Skeletal muscle satellite cell (primary cell): Measurements from ENCODE around the gene CAMTA1.
"Not testable (repeated sequence)": the region's sequence is repeated elsewhere in the genome, so short reads cannot be mapped to it uniquely, and the experiment has no call there.

Experiments
- H3K27me3 ChIP-seq: 2 replicates; pipeline ENCODE4 v1.7.0; 2013; ENCODE audit warnings: low read length; ENCODE audit not compliant: control insufficient read depth, insufficient read depth
- H3K36me3 ChIP-seq: 2 replicates; pipeline ENCODE4 v1.7.0; 2013; ENCODE audit warnings: mild to moderate bottlenecking, control low read depth, low read length; ENCODE audit not compliant: insufficient read depth
- H3K4me1 ChIP-seq: 2 replicates; pipeline ENCODE4 v1.7.0; 2013; ENCODE audit warnings: low read length; ENCODE audit not compliant: control insufficient read depth, insufficient read depth
- H3K4me2 ChIP-seq: 2 replicates; pipeline ENCODE4 v1.7.0; 2013; ENCODE audit warnings: mild to moderate bottlenecking, low read length
- H3K4me3 ChIP-seq: 2 replicates; pipeline ENCODE4 v1.7.0; 2013; ENCODE audit warnings: low read length
- H3K9ac ChIP-seq: 2 replicates; pipeline ENCODE4 v1.7.0; 2013; ENCODE audit warnings: mild to moderate bottlenecking, low read depth, low read length, moderate library complexity
- H3K9me3 ChIP-seq: replicated peaks from 2 replicates; pipeline ENCODE4 v1.7.0; 2013; ENCODE audit warnings: mild to moderate bottlenecking, control low read depth, low read length

CAMTA1 gene

DNA sequence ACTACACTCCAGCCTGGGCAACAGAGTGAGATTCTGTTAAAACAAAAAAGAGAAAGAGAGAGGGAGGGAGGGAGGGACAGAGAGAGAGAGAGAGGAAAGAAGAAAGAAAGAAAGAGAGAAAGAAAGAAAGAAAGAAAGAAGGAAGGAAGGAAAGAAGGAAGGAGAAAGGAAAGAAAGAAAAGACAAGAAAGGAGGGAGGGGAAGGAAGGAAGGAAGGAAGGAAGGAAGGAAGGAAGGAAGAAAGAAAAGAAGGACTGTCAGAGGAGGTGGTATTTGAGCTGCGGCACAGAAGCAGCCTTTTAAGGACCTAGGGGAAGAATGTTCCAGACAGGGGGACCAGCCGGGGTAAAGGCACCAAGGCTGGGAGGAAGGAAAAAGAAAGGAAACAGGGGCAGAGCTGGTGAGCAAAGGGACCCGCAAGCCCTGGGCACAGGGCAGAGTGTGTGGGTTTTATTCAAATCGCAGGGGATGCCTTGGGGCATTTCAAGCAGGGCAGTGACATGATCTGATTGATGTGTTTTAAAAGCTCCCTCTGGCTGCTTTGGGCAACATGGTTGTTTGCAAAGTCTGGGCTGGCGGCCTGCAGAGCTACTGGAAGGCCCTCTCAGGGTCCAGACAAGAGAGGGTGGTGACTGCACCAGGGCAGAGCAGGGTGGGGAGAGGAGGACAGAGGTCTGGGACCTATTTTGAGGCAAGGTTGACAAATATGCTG is 808.9 kb downstream of the CAMTA1 start:
- Histone ChIP-seq H3K9ac (no peak overlapping the region), H3K4me3 (no peak overlapping the region), H3K27me3 (peaks cover 20% of the 10 kb centered on the region), H3K4me2 (no peak overlapping the region), H3K4me1 (no peaks in the 10 kb centered on the region), H3K9me3 (no peaks in the 10 kb centered on the region), H3K36me3 (no peaks in the 10 kb centered on the region)

- H3K4me1 ChIP-seq = no peaks in the 10 kb centered on the region
- no peak overlapping the region for H3K4me2 ChIP-seq
- no peak overlapping the region for H3K9ac ChIP-seq
- H3K36me3 ChIP-seq = no peaks in the 10 kb centered on the region
- peaks cover 20% of the 10 kb centered on the region for H3K27me3 ChIP-seq
- H3K9me3 ChIP-seq = no peaks in the 10 kb centered on the region
- H3K4me3 ChIP-seq = no peak overlapping the region
These were observed 809.6 kb downstream of the CAMTA1 start for GRCh38 chr1:7594714-7595295.

DNA sequence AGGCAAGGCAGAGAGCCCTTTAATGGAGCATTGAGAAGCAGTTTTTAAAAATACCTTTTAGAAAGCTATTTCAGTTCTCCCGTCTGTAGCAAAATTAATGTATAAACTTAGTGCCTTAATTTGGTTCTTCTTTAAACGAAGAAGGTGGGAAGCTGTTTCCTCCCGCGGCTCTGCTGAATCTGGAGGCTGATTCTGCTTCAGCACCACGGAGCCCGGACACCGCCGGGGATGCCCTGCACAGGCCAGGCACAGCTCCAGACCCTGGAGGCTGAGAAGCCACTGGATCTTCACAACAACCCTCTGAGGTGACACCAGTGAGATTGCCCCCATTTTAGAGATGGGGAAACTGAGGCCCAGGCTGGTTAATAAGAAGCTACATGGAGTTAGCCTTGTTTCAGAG is 810.1 kb downstream of the CAMTA1 start:
- Histone ChIP-seq H3K4me1 (no peaks in the 10 kb centered on the region), H3K4me3 (no peak overlapping the region), H3K4me2 (no peak overlapping the region), H3K9ac (no peak overlapping the region), H3K9me3 (no peaks in the 10 kb centered on the region), H3K27me3 (peaks cover 20% of the 10 kb centered on the region), H3K36me3 (no peaks in the 10 kb centered on the region)

DNA sequence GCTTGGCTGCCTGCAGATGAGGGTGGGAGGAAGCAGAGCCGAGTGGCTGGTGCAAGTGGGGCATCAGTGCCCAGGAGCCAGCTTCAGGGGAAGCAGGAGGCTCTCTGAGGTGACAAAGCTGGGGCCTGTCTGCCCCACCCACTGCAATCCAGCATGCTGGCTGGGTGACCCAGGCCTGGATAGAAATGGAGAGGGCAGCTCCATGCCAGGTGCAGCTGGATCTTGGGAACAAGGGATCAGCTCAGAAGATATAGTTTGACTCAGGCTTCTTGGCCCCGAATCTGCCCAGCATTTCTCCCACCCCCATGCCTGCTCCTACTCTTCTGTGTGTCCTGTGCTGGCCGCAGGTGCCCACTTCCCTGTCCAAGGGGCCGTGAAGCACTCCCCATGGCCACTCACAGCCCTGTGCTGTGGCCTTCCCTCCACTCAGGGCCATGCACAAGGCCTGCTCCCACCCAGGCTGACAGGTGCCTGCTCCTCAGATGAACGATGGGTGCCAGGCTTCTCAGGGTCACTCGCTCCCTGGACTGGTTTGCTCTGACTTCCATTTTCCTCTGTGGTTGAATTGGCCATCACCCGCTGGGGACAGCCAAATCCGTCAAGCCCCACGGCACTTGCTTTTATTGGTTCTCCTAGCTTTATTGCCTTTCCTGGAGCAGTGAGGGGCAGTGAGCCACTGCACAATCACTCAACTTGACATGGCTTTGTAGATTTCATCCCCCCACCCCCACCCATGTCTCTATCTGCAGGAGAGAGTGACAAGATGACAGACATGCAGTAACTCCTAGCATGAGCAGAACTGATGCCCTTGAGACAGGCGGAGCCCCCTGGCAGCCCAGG is 811.1 kb downstream of the CAMTA1 start:
- Histone ChIP-seq H3K4me1 (no peaks in the 10 kb centered on the region), H3K36me3 (no peaks in the 10 kb centered on the region)

GRCh38 chr1:7598058-7598457 is 812.8 kb downstream of the CAMTA1 start:
- not testable (repeated sequence) for H3K4me1 ChIP-seq, H3K9ac ChIP-seq, H3K4me2 ChIP-seq, H3K4me3 ChIP-seq, H3K36me3 ChIP-seq, H3K9me3 ChIP-seq
- H3K27me3 ChIP-seq = peaks cover 16% of the 10 kb centered on the region

More for the DNA sequence above, 811.1 kb downstream of the CAMTA1 start:
- no peak overlapping the region for H3K4me2 ChIP-seq
- H3K9ac ChIP-seq = no peak overlapping the region
- peaks cover 20% of the 10 kb centered on the region for H3K27me3 ChIP-seq
- no peaks in the 10 kb centered on the region for H3K9me3 ChIP-seq
- no peak overlapping the region for H3K4me3 ChIP-seq

DNA sequence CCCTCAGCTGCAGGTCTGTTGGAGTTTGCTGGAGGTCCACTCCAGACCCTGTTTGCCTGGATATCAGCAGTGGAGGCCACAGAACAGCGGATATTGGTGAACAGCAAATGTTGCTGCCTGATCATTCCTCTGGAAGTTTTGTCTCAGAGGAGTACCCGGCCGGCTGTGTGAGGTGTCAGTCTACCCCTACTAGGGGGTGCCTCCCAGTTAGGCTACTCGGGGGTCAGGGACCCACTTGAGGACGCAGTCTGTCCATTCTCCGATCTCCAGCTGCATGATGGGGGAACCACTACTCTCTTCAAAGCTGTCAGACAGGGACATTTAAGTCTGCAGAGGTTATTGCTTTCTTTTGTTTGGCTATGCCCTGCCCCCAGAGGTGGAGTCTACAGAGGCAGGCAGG is 819.7 kb downstream of the CAMTA1 start:
- H3K36me3 ChIP-seq, H3K4me2 ChIP-seq, H3K9ac ChIP-seq, H3K9me3 ChIP-seq, H3K27me3 ChIP-seq, H3K4me3 ChIP-seq: not testable (repeated sequence)
- peaks cover 12% of the 10 kb centered on the region for H3K4me1 ChIP-seq

DNA sequence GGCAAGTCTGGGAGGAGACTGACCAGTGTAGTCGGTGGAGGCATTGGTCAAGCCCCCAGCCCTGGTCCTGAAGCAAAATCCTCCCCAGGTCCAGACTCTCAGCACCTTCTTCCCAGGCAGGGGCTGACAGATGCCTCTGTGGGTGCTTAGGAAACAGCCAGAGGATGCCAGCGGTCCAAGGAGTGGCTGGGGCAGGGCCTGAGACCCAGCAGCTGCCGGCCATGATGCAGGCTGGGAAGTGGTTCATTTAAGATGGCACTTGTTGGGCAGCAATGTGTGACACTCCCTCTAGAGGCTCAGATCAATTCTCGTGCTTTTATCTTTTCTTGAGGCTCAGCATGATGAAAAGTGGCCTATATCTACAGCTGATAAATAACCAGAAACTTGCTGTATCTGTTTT is 820.8 kb downstream of the CAMTA1 start:
- Histone ChIP-seq H3K36me3 (no peaks in the 10 kb centered on the region), H3K9me3 (no peaks in the 10 kb centered on the region), H3K9ac (no peak overlapping the region), H3K4me2 (no peak overlapping the region), H3K27me3 (no peaks in the 10 kb centered on the region), H3K4me3 (no peak overlapping the region), H3K4me1 (peaks cover 12% of the 10 kb centered on the region)

- no peak overlapping the region for H3K9ac ChIP-seq
- H3K4me2 ChIP-seq = no peak overlapping the region
- no peaks in the 10 kb centered on the region for H3K9me3 ChIP-seq
- peaks cover 12% of the 10 kb centered on the region for H3K4me1 ChIP-seq
- no peaks in the 10 kb centered on the region for H3K36me3 ChIP-seq
- no peak overlapping the region for H3K4me3 ChIP-seq
- H3K27me3 ChIP-seq = no peaks in the 10 kb centered on the region
These were observed 821.8 kb downstream of the CAMTA1 start for GRCh38 chr1:7607097-7607496.

- no peaks in the 10 kb centered on the region for H3K27me3 ChIP-seq
- no peak overlapping the region for H3K4me3 ChIP-seq
- H3K9ac ChIP-seq = no peak overlapping the region
- H3K36me3 ChIP-seq = no peaks in the 10 kb centered on the region
- peaks cover 12% of the 10 kb centered on the region for H3K4me1 ChIP-seq
- no peaks in the 10 kb centered on the region for H3K9me3 ChIP-seq
- no peak overlapping the region for H3K4me2 ChIP-seq
These were observed 823.5 kb downstream of the CAMTA1 start for GRCh38 chr1:7608628-7609305.

- Histone ChIP-seq H3K36me3 (no peaks in the 10 kb centered on the region), H3K4me1 (peaks cover 12% of the 10 kb centered on the region), H3K4me3 (no peak overlapping the region), H3K9me3 (no peaks in the 10 kb centered on the region), H3K9ac (no peak overlapping the region), H3K27me3 (no peaks in the 10 kb centered on the region), H3K4me2 (no peak overlapping the region)
These were observed 824.2 kb downstream of the CAMTA1 start for GRCh38 chr1:7609311-7609994.
